ENCODE measurements around the gene TNFSF8. TPM values are rescaled to one million over a fixed set of nuclear protein-coding genes. Genes with fewer than 3 reads are reported as not detected.

Gene TNFSF8
- total RNA-seq, 4 donors from 2014 or later = 0.84 to 8.1 (median 2.3) TPM

- Histone ChIP-seq H3K9me3 (peaks cover 0 to 9% (median 0%) of the 10 kb centered on the region in 4 donors), H3K27ac (no peak overlapping the region), H3K36me3 (no peaks in the 10 kb centered on the region), H3K4me1 (no peaks in the 10 kb centered on the region), H3K4me3 (no peak overlapping the region), H3K27me3 (no peaks in the 10 kb centered on the region)
- DNase-seq (ENCODE audit: low spot score in 2 of 2) = no peak
- TF ChIP-seq, protein P1, sequence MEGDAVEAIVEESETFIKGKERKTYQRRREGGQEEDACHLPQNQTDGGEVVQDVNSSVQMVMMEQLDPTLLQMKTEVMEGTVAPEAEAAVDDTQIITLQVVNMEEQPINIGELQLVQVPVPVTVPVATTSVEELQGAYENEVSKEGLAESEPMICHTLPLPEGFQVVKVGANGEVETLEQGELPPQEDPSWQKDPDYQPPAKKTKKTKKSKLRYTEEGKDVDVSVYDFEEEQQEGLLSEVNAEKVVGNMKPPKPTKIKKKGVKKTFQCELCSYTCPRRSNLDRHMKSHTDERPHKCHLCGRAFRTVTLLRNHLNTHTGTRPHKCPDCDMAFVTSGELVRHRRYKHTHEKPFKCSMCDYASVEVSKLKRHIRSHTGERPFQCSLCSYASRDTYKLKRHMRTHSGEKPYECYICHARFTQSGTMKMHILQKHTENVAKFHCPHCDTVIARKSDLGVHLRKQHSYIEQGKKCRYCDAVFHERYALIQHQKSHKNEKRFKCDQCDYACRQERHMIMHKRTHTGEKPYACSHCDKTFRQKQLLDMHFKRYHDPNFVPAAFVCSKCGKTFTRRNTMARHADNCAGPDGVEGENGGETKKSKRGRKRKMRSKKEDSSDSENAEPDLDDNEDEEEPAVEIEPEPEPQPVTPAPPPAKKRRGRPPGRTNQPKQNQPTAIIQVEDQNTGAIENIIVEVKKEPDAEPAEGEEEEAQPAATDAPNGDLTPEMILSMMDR (IDR thresholded peaks at IDR 0.05) = no peak
- 53 to 75% methylated on average over 1 of the region's 1 CpG for whole genome bisulfite sequencing, 2 donors
Measured at GRCh38 chr9:114883709-114884108, 46.7 kb downstream of the TNFSF8 start.

DNA sequence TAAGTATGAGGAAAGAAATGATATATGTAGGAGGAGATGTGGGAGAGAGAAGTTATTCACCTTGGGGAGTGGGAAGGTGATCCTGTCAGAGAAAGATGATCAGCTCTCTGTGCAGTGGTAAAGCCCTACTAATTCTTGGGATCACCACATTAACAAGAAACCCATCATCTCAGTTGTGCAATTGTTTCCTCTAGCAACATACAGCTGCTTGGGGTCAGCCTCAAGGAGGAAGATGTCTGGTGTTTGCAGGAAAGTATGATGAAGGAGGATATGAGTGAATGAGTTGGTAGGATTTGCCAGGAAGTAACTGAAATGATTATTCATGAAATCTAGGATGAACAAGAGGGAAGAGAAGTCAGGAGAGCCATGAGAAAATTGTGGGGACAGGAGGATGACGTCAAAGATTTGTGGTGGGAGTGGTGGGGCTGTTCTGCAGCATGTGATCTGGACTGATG, 50.1 kb downstream of the TNFSF8 start:
- Histone ChIP-seq H3K27ac (no peak overlapping the region), H3K27me3 (no peaks in the 10 kb centered on the region), H3K4me1 (no peaks in the 10 kb centered on the region), H3K36me3 (no peaks in the 10 kb centered on the region), H3K9me3 (peaks cover 0 to 12% (median 0%) of the 10 kb centered on the region in 4 donors), H3K4me3 (no peak overlapping the region)
- no peak for TF ChIP-seq EP300 (IDR thresholded peaks at IDR 0.05)
- TF ChIP-seq, protein P1 (IDR thresholded peaks at IDR 0.05) = no peak
- no peak for TF ChIP-seq POLR2A (IDR thresholded peaks at IDR 0.05)
- DNase-seq (ENCODE audit: low spot score in 2 of 2) = no peak
- 62 to 68% methylated on average over 1 of the region's 1 CpG for WGBS, 2 donors

DNA sequence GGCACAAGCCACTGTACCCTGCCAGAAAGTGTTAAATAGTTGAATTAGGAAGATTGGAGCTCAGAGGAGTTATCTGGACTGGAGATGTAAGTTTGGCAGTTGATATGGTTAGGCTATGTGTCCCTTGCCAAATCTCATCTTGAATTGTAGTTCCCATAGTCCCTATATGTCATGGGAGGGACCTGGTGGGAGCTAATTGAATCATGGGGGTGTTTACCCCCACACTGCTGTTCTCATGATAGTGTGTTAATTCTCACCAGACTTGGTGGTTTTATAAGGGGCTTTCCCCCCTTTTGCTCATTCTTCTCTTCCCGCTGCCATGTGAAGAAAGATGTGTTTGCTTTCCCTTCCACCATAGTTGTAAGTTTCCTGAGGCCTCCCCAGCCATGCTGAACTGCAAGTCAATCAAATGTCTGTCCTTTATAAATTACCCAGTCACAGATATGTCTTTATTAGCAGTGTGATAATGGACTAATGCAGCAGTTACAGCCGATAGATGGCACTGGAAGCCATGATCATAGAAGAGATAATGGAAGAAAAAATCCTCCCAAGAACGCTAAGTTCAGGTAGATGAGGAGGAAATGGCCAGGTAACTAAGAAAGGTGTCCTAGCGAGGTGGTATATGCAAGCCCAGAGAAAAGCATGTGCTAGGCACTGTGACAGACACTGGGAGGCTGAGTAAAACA, 51.4 kb downstream of the TNFSF8 start:
- H3K36me3 ChIP-seq = no peaks in the 10 kb centered on the region
- H3K27me3 ChIP-seq = no peaks in the 10 kb centered on the region
- no peaks in the 10 kb centered on the region for H3K4me1 ChIP-seq
- TF ChIP-seq POLR2A (IDR thresholded peaks at IDR 0.05) = no peak
- TF ChIP-seq, protein P1 (IDR thresholded peaks at IDR 0.05) = no peak
- no peak for TF ChIP-seq EP300 (IDR thresholded peaks at IDR 0.05)
- no peak overlapping the region for H3K27ac ChIP-seq
- H3K4me3 ChIP-seq = no peak overlapping the region
- no peak for DNase-seq (ENCODE audit: low spot score in 2 of 2)
- WGBS, 2 donors = 88 to 90% methylated on average over 4 of the region's 4 CpGs
- peaks cover 0 to 13% (median 0%) of the 10 kb centered on the region in 4 donors for H3K9me3 ChIP-seq

- Histone ChIP-seq H3K4me3 (no peak overlapping the region), H3K36me3 (no peaks in the 10 kb centered on the region), H3K4me1 (no peaks in the 10 kb centered on the region), H3K27ac (no peak overlapping the region), H3K9me3 (peaks cover 0 to under 1% (median 0%) of the 10 kb centered on the region in 4 donors), H3K27me3 (no peaks in the 10 kb centered on the region)
- WGBS, 2 donors = 64 to 65% methylated on average over 3 of the region's 3 CpGs
- DNase-seq (ENCODE audit: low spot score in 2 of 2) = no peak
- TF ChIP-seq, protein P1 (IDR thresholded peaks at IDR 0.05) = no peak
- TF ChIP-seq EP300 (IDR thresholded peaks at IDR 0.05) (no peak), POLR2A (IDR thresholded peaks at IDR 0.05) (no peak)
Measured at GRCh38 chr9:114869845-114870244, 60.5 kb downstream of the TNFSF8 start.

- no peaks in the 10 kb centered on the region for H3K36me3 ChIP-seq
- no peaks in the 10 kb centered on the region for H3K9me3 ChIP-seq
- H3K4me1 ChIP-seq = no peaks in the 10 kb centered on the region
- TF ChIP-seq, protein P1 (IDR thresholded peaks at IDR 0.05) = no peak
- TF ChIP-seq POLR2A (IDR thresholded peaks at IDR 0.05) (no peak), EP300 (IDR thresholded peaks at IDR 0.05) (no peak)
- H3K27me3 ChIP-seq = no peaks in the 10 kb centered on the region
- no peak overlapping the region for H3K4me3 ChIP-seq
- WGBS, 2 donors = 86 to 95% methylated on average over 5 of the region's 5 CpGs
- no peak overlapping the region for H3K27ac ChIP-seq
- DNase-seq (ENCODE audit: low spot score in 2 of 2) = no peak
Measured at GRCh38 chr9:114869378-114869777, 61.0 kb downstream of the TNFSF8 start.
